GM12891 (cell line): Measurements from ENCODE around the gene NLRP12. TPM values are rescaled to one million over a fixed set of nuclear protein-coding genes. Genes with fewer than 3 reads are reported as not detected.
"Not testable (repeated sequence)": the region's sequence is repeated elsewhere in the genome, so short reads cannot be mapped to it uniquely, and the experiment has no call there.

Source experiments
- DNase-seq: peaks from one replicate; pipeline ENCODE4 v3.0.0; 2011; ENCODE audit warnings: low spot score; ENCODE audit not compliant: insufficient read length
- FAIRE-seq: peaks from 2 replicates; lab custom pipeline; 2011; peaks lifted over from hg19 to GRCh38; lab: Jason Lieb, UNC
- PAX5 ChIP-seq: IDR thresholded peaks from 2 replicates; pipeline ENCODE4 v1.6.1; 2011; ENCODE audit warnings: low read length, moderate library complexity, mild to moderate bottlenecking; ENCODE audit not compliant: insufficient read depth, severe bottlenecking
- POLR2A ChIP-seq: IDR thresholded peaks from 2 replicates; pipeline ENCODE4 v1.6.1; 2011; ENCODE audit warnings: low read depth, low read length, control low read depth
- POLR2AphosphoS5 ChIP-seq: IDR thresholded peaks from 2 replicates; pipeline ENCODE4 v1.6.1; 2011; ENCODE audit warnings: low read depth, low read length, control low read depth
- POU2F2 ChIP-seq: IDR thresholded peaks from 2 replicates; pipeline ENCODE4 v1.6.1; 2011; ENCODE audit warnings: low read depth, mild to moderate bottlenecking, control low read depth, low read length, moderate library complexity
- SPI1 ChIP-seq: IDR thresholded peaks from 2 replicates; pipeline ENCODE4 v1.6.1; 2011; ENCODE audit warnings: low read depth, low read length, control low read depth
- TAF1 ChIP-seq: IDR thresholded peaks from 2 replicates; pipeline ENCODE4 v1.6.1; 2011; ENCODE audit warnings: low read depth, low read length, control low read depth
- polyA plus RNA-seq: library from polyadenylated mRNA; unstranded; fragments of >200 nt; gene quantifications from one replicate; pipeline ENCODE4 v1.2.1, GENCODE V29; 2012; ENCODE audit warnings: low read depth, missing spikeins, inconsistent platforms; ENCODE audit not compliant: missing spikeins

The NLRP12 gene
- polyA plus RNA-seq: not detected

- FAIRE-seq (no peak), DNase-seq (no peak)
- no peak for TF ChIP-seq POU2F2
- TF ChIP-seq PAX5: no peak
- no peak for TF ChIP-seq SPI1
- no peak for TF ChIP-seq TAF1
- no peak for TF ChIP-seq POLR2AphosphoS5
- no peak for TF ChIP-seq POLR2A
These were observed at the start of gene NLRP12 for GRCh38 chr19:53824134-53824611. Gene NLRP12, minus strand, starts transcription at chr19:53824314. Its CDS starts 140 bp downstream, at chr19:53824174.

GRCh38 chr19:53872762-53873161 lies 48.6 kb upstream of the NLRP12 start:
- DNase-seq: no peak
- no peak for FAIRE-seq
- TF ChIP-seq PAX5 (no peak), SPI1 (no peak), POLR2A (no peak), POU2F2 (no peak), TAF1 (no peak), POLR2AphosphoS5 (no peak)

GRCh38 chr19:53871454-53871853 lies 47.3 kb upstream of the NLRP12 start:
- TF ChIP-seq POLR2AphosphoS5 (no peak), PAX5 (no peak), TAF1 (no peak), SPI1 (no peak), POU2F2 (no peak), POLR2A (no peak)
- no peak for DNase-seq
- FAIRE-seq: no peak

- TF ChIP-seq POU2F2 (no peak), TAF1 (no peak), PAX5 (no peak)
- DNase-seq: peak; percentile 16
These were observed 46.4 kb upstream of the NLRP12 start for GRCh38 chr19:53870485-53870844.

GRCh38 chr19:53869805-53870484 lies 45.8 kb upstream of the NLRP12 start:
- not testable (repeated sequence) for DNase-seq, FAIRE-seq

More at GRCh38 chr19:53870485-53870844, 46.4 kb upstream of the NLRP12 start:
- FAIRE-seq: no peak

GRCh38 chr19:53868892-53869804 lies 45.0 kb upstream of the NLRP12 start:
- TF ChIP-seq POLR2A: no peak
- TF ChIP-seq POLR2AphosphoS5: no peak
- TF ChIP-seq PAX5: no peak
- no peak for TF ChIP-seq TAF1
- TF ChIP-seq POU2F2: no peak
- no peak for TF ChIP-seq SPI1
- DNase-seq (peak; percentile 35), FAIRE-seq (no peak)

- FAIRE-seq (no peak), DNase-seq (peak; percentile 23)
- no peak for TF ChIP-seq TAF1
- TF ChIP-seq POLR2A: no peak
- no peak for TF ChIP-seq SPI1
- no peak for TF ChIP-seq POU2F2
- no peak for TF ChIP-seq POLR2AphosphoS5
- TF ChIP-seq PAX5: no peak
These were observed 44.2 kb upstream of the NLRP12 start for GRCh38 chr19:53868091-53868891.

- TF ChIP-seq PAX5 (no peak), POLR2A (no peak), POU2F2 (no peak), TAF1 (no peak), SPI1 (no peak), POLR2AphosphoS5 (no peak)
- DNase-seq (peak; percentile 17), FAIRE-seq (no peak)
These were observed 43.3 kb upstream of the NLRP12 start, which contains the start of gene MYADM for GRCh38 chr19:53867225-53868090. Gene MYADM, plus strand, starts transcription at chr19:53867883. Its CDS starts 5,647 bp downstream, at chr19:53873530.

- TF ChIP-seq POU2F2 (no peak), PAX5 (no peak), TAF1 (no peak), POLR2A (no peak), POLR2AphosphoS5 (no peak), SPI1 (no peak)
- no peak for DNase-seq
- FAIRE-seq: no peak
These were observed 42.7 kb upstream of the NLRP12 start for GRCh38 chr19:53866865-53867224.
